ENCODE data around the gene OSMR. TPM values are rescaled to one million over a fixed set of nuclear protein-coding genes. Genes with fewer than 3 reads are reported as not detected.

OSMR gene
- total and polyA plus RNA-seq, 2 donors (not counting 3 experiments of a cell fraction or from before 2014, with no cell fraction given): 6.1 to 19.7 TPM

- H3K9me3 ChIP-seq (replicated peaks; ENCODE audit: control insufficient read depth, insufficient read depth, low read length): no peaks in the 10 kb centered on the region
- intact Hi-C loops (cut with micrococcal nuclease): no loop called here
- BruUV-seq (replicated peaks): no TSS peak
- DNase-seq (ENCODE audit: low read depth, low spot score) (no peak), FAIRE-seq (no peak)
- no peaks in the 10 kb centered on the region for H4K20me1 ChIP-seq (replicated peaks; ENCODE audit: control insufficient read depth, extremely low read depth, insufficient read depth, low read length)
- H3K27me3 ChIP-seq (ENCODE audit: control insufficient read depth in 2 of 2, insufficient read depth in 2 of 2, low read length in 2 of 2): no peaks in the 10 kb centered on the region
- H3K27ac ChIP-seq (ENCODE audit: insufficient read depth, low read depth, low read length): no peak overlapping the region
- peaks cover 5% of the 10 kb centered on the region for H3K4me1 ChIP-seq (ENCODE audit: control insufficient read depth, extremely low read depth, insufficient read depth, low read length)
- H3K79me2 ChIP-seq (ENCODE audit: control insufficient read depth, insufficient read depth, low read length): no peaks in the 10 kb centered on the region
- ChIA-PET POLR2A (no interaction called here), CTCF (interaction anchor here (1.0 to 2.8 kb wide), 5 partner anchors 9 to 84 kb away, joined by 3 to 12 read pairs (median 3); no protein-coding TSS in a partner anchor)
- H3K36me3 ChIP-seq (ENCODE audit: control insufficient read depth in 2 of 2, extremely low read depth in 1 of 2, insufficient read depth in 2 of 2, low read length in 2 of 2): no peaks in the 10 kb centered on the region
- H3K4me3 ChIP-seq (replicated peaks in 1 of 3; ENCODE audit: insufficient read depth in 1 of 3, low read depth in 1 of 3, low read length in 3 of 3): no peak overlapping the region
- H3K4me2 ChIP-seq (ENCODE audit: insufficient read depth, low read length): no peak overlapping the region
- dilution Hi-C loops (cut with MboI; ENCODE audit: extremely low pct_ligation_motif_present, low sequenced_read_pairs): no loop called here
- H3K9me1 ChIP-seq (replicated peaks; ENCODE audit: control insufficient read depth, extremely low read depth, insufficient read depth, low read length): no peaks in the 10 kb centered on the region
- no peak for TF ChIP-seq MYC (IDR thresholded peaks at IDR 0.05; ENCODE audit: low read depth, low read length)
- TF ChIP-seq MAX (IDR thresholded peaks at IDR 0.05; ENCODE audit: insufficient read depth, insufficient read length): no peak
- no peak for TF ChIP-seq EZH2 (IDR thresholded peaks at IDR 0.05; ENCODE audit: borderline replicate concordance, low read depth, low read length, severe bottlenecking)
- no peak for TF ChIP-seq CTCF (IDR thresholded peaks at IDR 0.05; ENCODE audit: extremely low read depth in 1 of 2, insufficient read depth in 1 of 2, low read depth in 1 of 2, low read length in 2 of 2)
- TF ChIP-seq JUN (IDR thresholded peaks at IDR 0.05; ENCODE audit: borderline replicate concordance, insufficient read depth, insufficient read length, low read depth): no peak
- TF ChIP-seq POLR2A (IDR thresholded peaks at IDR 0.05; ENCODE audit: low read depth, low read length): no peak
- no peak for TF ChIP-seq POLR2AphosphoS5 (IDR thresholded peaks at IDR 0.05; ENCODE audit: insufficient read depth, low read depth, low read length)
- TF ChIP-seq FOS (IDR thresholded peaks at IDR 0.05; ENCODE audit: borderline replicate concordance, insufficient read depth, low read length): no peak
- TF ChIP-seq GATA2 (IDR thresholded peaks at IDR 0.05; ENCODE audit: insufficient read depth, insufficient read length, low read depth, low read length): no peak
- H2AFZ ChIP-seq (ENCODE audit: low read depth, low read length): no peak overlapping the region
- H3K9ac ChIP-seq (replicated peaks; ENCODE audit: extremely low read depth, insufficient read depth, low read length): no peak overlapping the region
These were observed 7.9 kb upstream of the OSMR start for GRCh38 chr5:38837932-38838331.
